Stomach (tissue), 4 donors: ENCODE results near the gene RNASE13.

Experiments used
- CTCF ChIP-seq, 7 experiments: fragments of 450-650 bp in 4 of 7; fragments of 200-600 bp in 3 of 7; sonication (generic) in 3 of 7; IDR thresholded peaks; one replicate each; pipeline ENCODE4 v1.5.1; 2016 to 2019; ENCODE audit warnings: antibody characterized with exemption in 7 of 7, control low read depth in 2 of 7, mild to moderate bottlenecking in 1 of 7
- EP300 ChIP-seq: sonication (generic); formaldehyde crosslinking; IDR thresholded peaks from one replicate; pipeline ENCODE4 v1.6.1; 2017; ENCODE audit warnings: antibody characterized with exemption
- POLR2A ChIP-seq, 4 donors: fragments of 450-650 bp; IDR thresholded peaks; one replicate each; pipeline ENCODE4 v1.6.1; 2016; ENCODE audit warnings: antibody characterized with exemption in 4 of 4, control low read depth in 2 of 4, mild to moderate bottlenecking in 1 of 4, moderate library complexity in 1 of 4

- no peak for TF ChIP-seq POLR2A (IDR thresholded peaks at IDR 0.05)
- TF ChIP-seq CTCF (IDR thresholded peaks at IDR 0.05), result no peak
- no peak for TF ChIP-seq EP300
Measured at GRCh38 chr14:21024585-21025370, 9.8 kb downstream of the RNASE13 start, which contains the start of gene NDRG2.
